HG02885 (cell line): ENCODE results near the gene SASS6.

Experiments
- ATAC-seq: cut with Tn5 transposase; IDR thresholded peaks from one replicate; pipeline ENCODE4 v1.9.1; 2021; ENCODE audit warnings: mild to moderate bottlenecking; ENCODE audit not compliant: unreplicated experiment, poor library complexity

Gene SASS6

DNA sequence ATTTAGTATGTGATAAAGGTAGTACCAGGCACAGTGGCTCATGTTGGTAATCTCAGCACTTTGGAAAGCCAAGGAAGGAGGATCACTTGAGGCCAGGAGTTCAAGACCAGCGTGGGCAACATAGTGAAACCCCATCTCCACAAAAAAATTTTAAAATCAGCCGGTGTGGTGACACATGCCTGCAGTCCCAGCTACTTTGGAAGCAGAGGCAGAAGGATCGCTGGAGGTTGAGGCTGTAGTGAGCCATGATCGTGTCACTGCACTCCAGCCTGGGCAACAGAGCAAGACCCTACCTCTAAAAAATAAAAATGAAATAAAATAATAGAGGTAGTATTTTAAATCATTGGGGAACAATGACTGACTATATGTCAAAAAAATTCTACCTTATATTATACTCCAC is 17.2 kb downstream of the SASS6 start:
- ATAC-seq = no peak

GRCh38 chr1:100109554-100110066 is 23.1 kb downstream of the SASS6 start:
- no peak for ATAC-seq

DNA sequence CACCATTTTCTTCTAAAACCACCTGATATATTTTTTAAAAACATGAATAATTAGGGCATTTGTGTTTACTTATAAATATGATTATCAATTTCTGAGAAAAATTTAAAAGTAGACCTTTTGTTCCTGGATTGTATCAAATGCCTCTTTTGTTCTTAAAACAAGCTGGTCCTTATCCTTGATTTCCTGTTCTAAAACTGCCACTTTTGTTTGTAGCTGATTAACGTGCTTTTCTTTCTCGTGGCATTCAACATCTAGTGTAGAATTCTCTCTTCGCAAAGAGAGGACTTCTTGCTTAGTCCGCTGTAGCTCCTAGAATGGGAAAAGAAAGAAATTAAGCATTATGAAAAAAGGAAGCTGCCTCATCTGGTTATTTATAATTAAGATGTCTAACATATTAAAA is 25.0 kb downstream of the SASS6 start:
- no peak for ATAC-seq

DNA sequence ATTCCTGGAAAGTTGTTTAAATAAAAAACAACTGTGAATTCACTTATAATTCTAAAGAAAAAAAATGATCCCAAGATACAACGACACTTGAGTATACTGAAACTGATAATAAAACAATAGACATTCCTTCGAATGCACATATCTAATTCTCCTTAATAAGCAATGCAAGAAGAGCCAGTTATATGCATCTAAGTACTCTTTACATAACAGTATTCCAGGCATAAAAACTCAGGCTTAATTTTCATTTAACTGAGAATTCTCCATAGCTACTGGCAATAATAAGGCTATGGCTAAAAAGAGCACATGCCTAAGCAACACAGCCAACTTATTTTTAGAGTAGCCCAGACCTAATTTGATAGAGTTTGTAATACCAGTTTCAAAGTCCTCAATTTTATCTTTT is 31.2 kb downstream of the SASS6 start:
- ATAC-seq = no peak

DNA sequence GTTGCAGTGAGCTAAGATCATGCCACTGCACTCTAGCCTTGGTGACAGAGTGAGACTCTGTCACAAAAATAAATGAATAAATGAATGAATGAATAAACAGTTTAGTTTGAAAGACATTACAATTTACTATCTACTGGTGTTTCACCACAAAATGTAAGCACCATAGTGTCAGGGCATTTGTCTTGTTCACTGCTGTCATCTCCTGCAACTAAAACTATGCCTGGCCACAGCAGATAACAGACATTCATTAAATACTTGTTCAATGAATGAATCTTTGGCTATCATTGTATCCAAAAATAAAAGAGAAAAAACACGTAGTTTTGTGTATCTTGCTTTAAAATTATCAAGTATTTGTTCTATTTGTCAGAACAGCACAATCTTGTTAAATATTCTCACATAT is 32.5 kb downstream of the SASS6 start:
- no peak for ATAC-seq

- no peak for ATAC-seq
Measured at GRCh38 chr1:100090471-100090870, 42.3 kb downstream of the SASS6 start.

DNA sequence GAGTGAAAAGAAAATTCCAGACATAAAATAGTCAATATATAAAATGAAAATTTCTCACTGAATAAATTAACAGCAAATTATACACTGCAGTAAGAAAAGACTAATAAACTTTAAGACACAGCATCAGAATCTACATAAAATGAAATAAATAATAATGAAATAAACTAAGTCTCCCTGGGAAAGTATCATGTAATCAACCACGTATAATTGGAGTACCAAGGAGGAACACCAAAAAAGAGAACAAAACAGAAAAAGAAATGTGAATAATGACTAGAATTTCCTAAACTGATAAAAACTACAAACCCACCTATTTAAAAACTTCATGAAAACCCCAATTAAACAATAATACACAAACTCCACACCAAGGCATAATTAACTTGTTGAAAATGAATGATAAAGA is 43.6 kb downstream of the SASS6 start:
- no peak for ATAC-seq

- no peak for ATAC-seq
Measured at GRCh38 chr1:100087396-100087795, 45.3 kb downstream of the SASS6 start.

DNA sequence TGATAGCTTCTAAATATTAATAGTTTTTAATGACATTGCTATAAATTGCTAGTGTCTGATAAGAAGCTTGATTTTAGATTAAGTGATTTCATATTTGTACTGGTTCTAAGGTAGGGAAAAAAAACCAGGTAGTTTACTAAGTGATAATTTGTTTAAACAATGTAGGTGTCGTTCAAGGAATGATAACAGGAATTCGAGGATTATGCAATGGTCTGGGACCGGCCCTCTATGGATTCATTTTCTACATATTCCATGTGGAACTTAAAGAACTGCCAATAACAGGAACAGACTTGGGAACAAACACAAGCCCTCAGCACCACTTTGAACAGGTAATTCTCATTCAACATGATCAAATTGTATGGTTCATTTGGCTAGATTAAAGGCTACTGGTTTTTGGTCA is 52.4 kb downstream of the SASS6 start:
- ATAC-seq = no peak

- ATAC-seq = peak; percentile 67
Measured at GRCh38 chr1:100077531-100077930, 55.2 kb downstream of the SASS6 start.

GRCh38 chr1:100076744-100077143 is 56.0 kb downstream of the SASS6 start:
- peak; percentile 71 for ATAC-seq

GRCh38 chr1:100076319-100076718 is 56.4 kb downstream of the SASS6 start:
- ATAC-seq = no peak

- peak; percentile 50 for ATAC-seq
Measured at GRCh38 chr1:100075773-100076172, 57.0 kb downstream of the SASS6 start.

DNA sequence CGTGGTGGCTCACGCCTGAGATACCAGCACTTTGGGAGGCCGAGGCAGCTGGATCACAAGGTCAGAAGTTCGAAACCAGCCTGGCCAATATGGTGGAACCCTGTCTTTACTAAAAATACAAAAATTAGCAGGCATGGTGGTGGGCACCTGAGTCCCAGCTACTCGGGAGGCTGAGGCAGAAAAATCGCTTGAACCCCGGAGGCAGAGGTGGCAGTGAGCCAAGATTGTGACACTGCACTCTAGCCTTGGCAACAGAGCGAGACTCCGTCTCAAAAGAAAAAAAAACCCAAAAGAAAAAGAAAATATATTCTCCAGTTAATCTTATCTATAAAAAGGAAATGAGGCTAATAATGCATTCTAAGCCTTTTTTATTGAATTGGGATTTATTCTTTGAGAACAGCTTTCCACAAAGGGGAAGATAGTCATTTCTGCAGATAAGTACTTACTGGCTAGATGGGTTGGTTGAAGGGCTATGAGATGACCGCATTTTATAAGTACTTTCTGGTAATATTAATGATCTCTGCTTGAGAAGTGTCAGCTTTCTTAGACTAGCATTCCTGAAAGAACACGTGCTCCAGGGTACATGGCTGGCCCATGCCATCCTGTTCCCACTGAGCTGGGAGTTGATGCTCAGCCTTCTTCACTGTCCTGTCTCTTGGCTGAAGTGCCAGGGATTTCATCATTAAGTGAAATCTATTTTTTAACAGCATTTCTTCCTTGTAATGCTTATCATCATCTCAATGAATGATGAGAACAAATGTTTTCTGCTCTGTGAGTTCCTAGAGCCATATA is 57.9 kb downstream of the SASS6 start:
- no peak for ATAC-seq

DNA sequence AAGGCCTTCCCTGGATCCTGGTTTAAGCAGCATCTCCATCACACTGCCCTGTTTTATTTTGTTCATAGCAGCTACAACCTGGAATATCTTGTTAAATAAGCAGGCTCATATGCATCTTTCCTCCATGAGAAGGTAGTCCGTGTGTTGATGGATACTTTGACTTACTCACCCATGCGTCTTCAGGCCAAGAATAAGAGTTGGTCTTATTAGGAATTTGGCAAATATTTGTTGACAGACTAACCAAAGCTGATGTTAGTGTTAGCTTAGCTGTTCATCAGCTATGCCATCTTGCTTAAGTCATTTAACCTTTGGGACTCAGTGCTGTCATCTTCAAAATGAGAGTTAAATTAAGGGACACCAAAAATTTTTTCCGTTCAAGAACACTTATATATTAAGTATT is 59.2 kb downstream of the SASS6 start:
- no peak for ATAC-seq

DNA sequence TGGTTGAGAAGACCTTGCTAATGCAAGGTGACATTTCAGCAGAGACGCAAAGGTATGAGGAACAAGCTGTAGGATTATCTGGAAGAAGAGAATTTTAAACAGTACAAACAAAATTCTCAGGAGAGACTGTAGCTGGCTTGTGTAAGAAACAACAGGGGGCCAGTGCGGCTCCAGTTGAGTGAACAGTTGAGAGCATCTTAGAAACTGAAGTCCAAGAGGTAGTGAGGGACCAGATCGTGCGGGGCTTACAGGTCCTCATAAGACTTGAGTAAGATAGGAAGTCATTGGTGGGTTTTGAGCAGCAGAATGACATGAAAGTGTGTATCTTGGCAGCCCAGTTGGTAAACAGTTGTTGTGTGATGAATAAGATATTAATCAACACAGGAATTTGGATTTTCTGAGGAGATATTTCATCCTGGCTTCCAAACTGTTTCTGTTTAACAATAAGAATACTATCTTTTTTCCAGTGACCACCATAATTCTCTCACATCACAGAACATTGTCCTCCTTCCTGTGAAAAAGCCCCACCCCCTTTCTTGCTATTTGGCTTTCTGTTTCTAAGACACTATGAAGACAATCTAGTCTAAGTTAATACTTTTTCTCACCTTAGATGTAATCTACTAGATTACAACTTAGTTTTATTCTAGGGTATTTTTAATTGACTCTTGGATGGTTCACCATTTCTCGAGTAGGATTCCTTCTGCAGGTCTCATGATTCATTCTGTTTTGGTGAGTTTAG is 62.4 kb downstream of the SASS6 start:
- ATAC-seq = no peak

GRCh38 chr1:100065969-100066227 is 66.8 kb downstream of the SASS6 start:
- no peak for ATAC-seq

- ATAC-seq = no peak
Measured at GRCh38 chr1:100065183-100065968, 67.4 kb downstream of the SASS6 start.

- ATAC-seq = no peak
Measured at GRCh38 chr1:100061681-100062080, 71.0 kb downstream of the SASS6 start.

DNA sequence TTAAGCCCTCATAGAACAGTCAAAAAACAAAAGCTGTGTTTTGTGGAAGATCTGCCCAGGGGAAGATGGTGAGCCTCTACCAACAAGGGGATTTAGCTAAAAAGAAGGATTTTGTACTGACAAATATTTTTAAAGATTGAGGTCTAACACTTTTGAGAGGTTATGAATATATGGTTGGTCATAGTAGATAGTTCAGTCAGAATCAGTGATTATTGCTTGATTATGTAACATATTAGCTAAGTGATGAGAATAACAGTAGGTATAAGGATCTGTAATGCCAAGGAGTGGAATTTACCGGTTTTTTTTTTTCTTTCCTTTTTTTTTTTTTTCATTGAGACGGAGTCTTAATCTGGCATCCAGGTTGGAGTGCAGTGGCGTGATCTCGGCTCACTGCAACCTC is 79.0 kb downstream of the SASS6 start:
- ATAC-seq = no peak

GRCh38 chr1:100053119-100053518 is 79.6 kb downstream of the SASS6 start:
- ATAC-seq = no peak
